Erythroblast (primary cell): ENCODE data around the gene PCBD1.

Source experiments
- GATA1 ChIP-seq: IDR thresholded peaks from 2 replicates; pipeline ENCODE4 v1.6.1; 2011; ENCODE audit warnings: low read depth, mild to moderate bottlenecking, control low read depth, low read length, moderate library complexity
- POLR2A ChIP-seq: IDR thresholded peaks from 2 replicates; pipeline ENCODE4 v1.6.1; 2011; ENCODE audit warnings: mild to moderate bottlenecking, low read length

GRCh38 chr10:70915806-70916205, 27.4 kb upstream of the PCBD1 start:
- TF ChIP-seq POLR2A (no peak), GATA1 (no peak)
